Left forelimb (tissue), 1 donor: ENCODE results near the gene WDR45B.
"Not testable (repeated sequence)": the region's sequence is repeated elsewhere in the genome, so short reads cannot be mapped to it uniquely, and the experiment has no call there.

Experiments used
- DNase-seq: peaks from one replicate; pipeline ENCODE4 v3.0.0-alpha.2; 2018; ENCODE audit warnings: low spot score

Gene WDR45B

GRCh38 chr17:82599674-82600661 lies 48.3 kb downstream of the WDR45B start:
- DNase-seq, result no peak

- DNase-seq, result no peak
Observed at GRCh38 chr17:82598256-82599119, 49.8 kb downstream of the WDR45B start.

- DNase-seq, result no peak
Observed at GRCh38 chr17:82596837-82597672, 51.2 kb downstream of the WDR45B start.

- DNase-seq, result no peak
Observed at GRCh38 chr17:82596296-82596695, 51.9 kb downstream of the WDR45B start.

- no peak for DNase-seq
Observed at GRCh38 chr17:82595893-82596292, 52.4 kb downstream of the WDR45B start.

GRCh38 chr17:82594571-82594970 lies 53.7 kb downstream of the WDR45B start:
- no peak for DNase-seq

- no peak for DNase-seq
Observed at GRCh38 chr17:82593590-82594087, 54.6 kb downstream of the WDR45B start.

- DNase-seq, result peak; percentile 74
Observed at GRCh38 chr17:82592767-82593589, 55.3 kb downstream of the WDR45B start.

- no peak for DNase-seq
Observed at GRCh38 chr17:82592289-82592766, 55.9 kb downstream of the WDR45B start.

GRCh38 chr17:82590881-82591539 lies 57.2 kb downstream of the WDR45B start:
- no peak for DNase-seq

- no peak for DNase-seq
Observed at GRCh38 chr17:82590216-82590615, 58.0 kb downstream of the WDR45B start.

GRCh38 chr17:82589851-82590180 lies 58.4 kb downstream of the WDR45B start:
- no peak for DNase-seq

GRCh38 chr17:82588266-82589175 lies 59.7 kb downstream of the WDR45B start:
- DNase-seq, result no peak

- no peak for DNase-seq
Observed at GRCh38 chr17:82587234-82588086, 60.8 kb downstream of the WDR45B start.

GRCh38 chr17:82586576-82587233 lies 61.5 kb downstream of the WDR45B start:
- DNase-seq, result no peak

- DNase-seq, result not testable (repeated sequence)
Observed at GRCh38 chr17:82585935-82586575, 62.2 kb downstream of the WDR45B start.

GRCh38 chr17:82583720-82584234 lies 64.5 kb downstream of the WDR45B start:
- no peak for DNase-seq
